Thoracic aorta (tissue), 2 donors: ENCODE measurements around the gene NFIC. TPM values are rescaled to one million over a fixed set of nuclear protein-coding genes. Genes with fewer than 3 reads are reported as not detected.

ENCODE experiments used
- ATAC-seq: fragments of 150-250 bp; one replicate; pipeline ENCODE4 v1.8.0; 2017; ENCODE audit warnings: low read depth; ENCODE audit not compliant: insufficient number of reproducible peaks, low FRiP score
- DNase-seq: peaks from one replicate; pipeline ENCODE4 v3.0.0-alpha.2; 2020; ENCODE audit warnings: low spot score
- H3K27ac ChIP-seq, 2 donors: fragments of 200-600 bp; sonication (generic); 1 replicate in 1 of 2; 2 replicates in 1 of 2; pipeline ENCODE4 v1.5.1; 2016; ENCODE audit warnings: mild to moderate bottlenecking in 2 of 2, moderate library complexity in 2 of 2
- H3K27me3 ChIP-seq: fragments of 200-600 bp; sonication (generic); replicated peaks from 2 replicates; pipeline ENCODE4 v1.6.0; 2016; ENCODE audit warnings: mild to moderate bottlenecking; ENCODE audit not compliant: insufficient read depth
- H3K36me3 ChIP-seq: fragments of 200-600 bp; sonication (generic); one replicate; pipeline ENCODE4 v1.5.1; 2016
- H3K4me1 ChIP-seq, 2 donors: fragments of 200-600 bp; sonication (generic); 1 replicate in 1 of 2; 2 replicates in 1 of 2; pipeline versions ENCODE4 v1.5.1 to v1.6.0; 2016; ENCODE audit warnings: low read depth in 2 of 2, mild to moderate bottlenecking in 1 of 2; ENCODE audit not compliant: control insufficient read depth in 1 of 2
- H3K4me3 ChIP-seq: fragments of 200-600 bp; sonication (generic); 2 replicates; pipeline ENCODE4 v1.5.1; 2016; ENCODE audit warnings: mild to moderate bottlenecking
- H3K9me3 ChIP-seq: fragments of 200-600 bp; sonication (generic); 2 replicates; pipeline ENCODE4 v1.5.1; 2016
- total RNA-seq, 2 donors: library from RNA; depleted of rRNA; stranded (reverse); fragments of >200 nt; gene quantifications; one replicate each; pipeline versions ENCODE4 v1.1.0 to v1.2.3, GENCODE V29; 2016
- TF ChIP-seq, protein P1 (sequence below): fragments of 200-600 bp; sonication (generic); IDR thresholded peaks from one replicate; pipeline ENCODE4 v1.5.1; 2019; ENCODE audit warnings: antibody characterized with exemption

Gene NFIC
- total RNA-seq, 2 donors from 2014 or later = 178 to 203 TPM

GRCh38 chr19:3471954-3472655 is 105.7 kb downstream of the NFIC start:
- no peaks in the 10 kb centered on the region for H3K27me3 ChIP-seq
- peaks cover 7 to 34% of the 10 kb centered on the region in 2 donors for H3K4me1 ChIP-seq
- ATAC-seq = peak; percentile 25
- no peak for DNase-seq
- H3K36me3 ChIP-seq = no peaks in the 10 kb centered on the region
- H3K9me3 ChIP-seq = no peaks in the 10 kb centered on the region
- no peak overlapping the region for H3K27ac ChIP-seq
- TF ChIP-seq, protein P1, sequence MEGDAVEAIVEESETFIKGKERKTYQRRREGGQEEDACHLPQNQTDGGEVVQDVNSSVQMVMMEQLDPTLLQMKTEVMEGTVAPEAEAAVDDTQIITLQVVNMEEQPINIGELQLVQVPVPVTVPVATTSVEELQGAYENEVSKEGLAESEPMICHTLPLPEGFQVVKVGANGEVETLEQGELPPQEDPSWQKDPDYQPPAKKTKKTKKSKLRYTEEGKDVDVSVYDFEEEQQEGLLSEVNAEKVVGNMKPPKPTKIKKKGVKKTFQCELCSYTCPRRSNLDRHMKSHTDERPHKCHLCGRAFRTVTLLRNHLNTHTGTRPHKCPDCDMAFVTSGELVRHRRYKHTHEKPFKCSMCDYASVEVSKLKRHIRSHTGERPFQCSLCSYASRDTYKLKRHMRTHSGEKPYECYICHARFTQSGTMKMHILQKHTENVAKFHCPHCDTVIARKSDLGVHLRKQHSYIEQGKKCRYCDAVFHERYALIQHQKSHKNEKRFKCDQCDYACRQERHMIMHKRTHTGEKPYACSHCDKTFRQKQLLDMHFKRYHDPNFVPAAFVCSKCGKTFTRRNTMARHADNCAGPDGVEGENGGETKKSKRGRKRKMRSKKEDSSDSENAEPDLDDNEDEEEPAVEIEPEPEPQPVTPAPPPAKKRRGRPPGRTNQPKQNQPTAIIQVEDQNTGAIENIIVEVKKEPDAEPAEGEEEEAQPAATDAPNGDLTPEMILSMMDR = peak; percentile 95
- H3K4me3 ChIP-seq = peak overlapping the region; percentile 32

GRCh38 chr19:3474010-3474409 is 107.6 kb downstream of the NFIC start:
- Histone ChIP-seq H3K36me3 (no peaks in the 10 kb centered on the region), H3K9me3 (no peaks in the 10 kb centered on the region)
- ATAC-seq = no peak

DNA sequence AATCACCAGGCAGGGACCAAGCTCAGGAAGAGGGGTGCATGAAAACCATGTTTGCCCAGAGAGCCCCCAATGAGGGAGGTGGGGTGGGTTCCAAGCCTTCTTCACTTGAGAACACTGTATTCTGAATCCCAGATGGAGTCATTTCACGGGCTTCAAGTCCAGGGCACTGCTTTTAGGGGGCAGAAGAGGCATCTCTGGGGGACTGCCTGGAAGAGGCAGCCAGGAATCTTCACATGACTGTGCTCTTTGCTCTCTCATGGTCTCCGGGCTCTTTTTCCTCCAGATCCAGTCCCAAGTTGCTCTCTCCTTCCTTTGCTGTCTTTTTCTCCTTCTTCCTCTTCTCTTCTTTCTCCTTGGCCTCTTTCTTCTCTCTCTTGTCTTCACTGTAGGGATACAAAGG is 108.2 kb downstream of the NFIC start:
- H3K27me3 ChIP-seq = no peaks in the 10 kb centered on the region
- TF ChIP-seq, protein P1 = no peak
- no peak overlapping the region for H3K27ac ChIP-seq
- no peak for ATAC-seq
- H3K4me3 ChIP-seq = no peak overlapping the region
- peaks cover 5 to 17% of the 10 kb centered on the region in 2 donors for H3K4me1 ChIP-seq
- no peak for DNase-seq
- no peaks in the 10 kb centered on the region for H3K9me3 ChIP-seq
- H3K36me3 ChIP-seq = no peaks in the 10 kb centered on the region

More at GRCh38 chr19:3474010-3474409, 107.6 kb downstream of the NFIC start:
- Histone ChIP-seq H3K4me3 (no peak overlapping the region), H3K4me1 (peaks cover 5 to 17% of the 10 kb centered on the region in 2 donors), H3K27me3 (no peaks in the 10 kb centered on the region), H3K27ac (no peak overlapping the region)
- DNase-seq = no peak
- TF ChIP-seq, protein P1 = no peak

GRCh38 chr19:3475449-3475848 is 109.1 kb downstream of the NFIC start:
- Histone ChIP-seq H3K27ac (no peak overlapping the region), H3K4me1 (peaks cover 5 to 17% of the 10 kb centered on the region in 2 donors), H3K9me3 (no peaks in the 10 kb centered on the region), H3K27me3 (no peaks in the 10 kb centered on the region), H3K4me3 (no peak overlapping the region), H3K36me3 (no peaks in the 10 kb centered on the region)
- DNase-seq = no peak
- ATAC-seq = no peak
- TF ChIP-seq, protein P1 = no peak

DNA sequence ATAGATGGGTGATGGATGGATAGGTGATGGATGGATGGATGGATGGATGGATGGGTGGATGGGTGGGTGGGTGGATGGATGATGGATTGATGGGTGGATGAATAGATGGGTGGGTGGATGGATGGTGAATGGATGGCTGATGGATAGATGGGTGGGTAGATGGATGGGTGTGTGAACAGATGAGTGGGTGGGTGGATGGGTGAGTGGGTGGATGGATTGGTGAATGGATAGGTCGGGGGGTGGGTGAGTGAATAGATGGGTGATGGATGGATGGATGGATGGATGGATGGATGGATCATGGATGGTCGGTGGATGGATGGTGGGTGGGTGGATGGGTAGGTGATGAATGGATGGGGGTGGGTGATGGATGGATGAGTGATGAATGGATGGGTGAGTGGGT is 110.4 kb downstream of the NFIC start:
- no peak for ATAC-seq
- no peak overlapping the region for H3K4me3 ChIP-seq
- DNase-seq = no peak
- TF ChIP-seq, protein P1 = no peak
- H3K27ac ChIP-seq = no peak overlapping the region
- no peaks in the 10 kb centered on the region for H3K9me3 ChIP-seq
- no peaks in the 10 kb centered on the region for H3K27me3 ChIP-seq
- H3K36me3 ChIP-seq = no peaks in the 10 kb centered on the region
- peaks cover 5 to 11% of the 10 kb centered on the region in 2 donors for H3K4me1 ChIP-seq
